Measurements from ENCODE around the gene ANO3.

GRCh38 chr11:26283852-26284408, 48.0 kb upstream of the ANO3 start:
- TF ChIP-seq POLR2A (IDR thresholded peaks at IDR 0.05; ENCODE audit: low read length) (no peak), GATA1 (IDR thresholded peaks at IDR 0.05; ENCODE audit: low read depth, low read length) (no peak)
